Endodermal cell (in vitro differentiated cells): ENCODE measurements around the gene REEP5. TPM values are rescaled to one million over a fixed set of nuclear protein-coding genes. Genes with fewer than 3 reads are reported as not detected.
A peak's percentile ranks its signal among the peaks of the same experiment; 100 is the strongest.

ENCODE experiments used
- DNase-seq: peaks from one replicate; pipeline ENCODE4 v3.0.0-alpha.2; 2017
- H3K27ac ChIP-seq: 2 replicates; pipeline ENCODE4 v1.5.1; 2013; ENCODE audit warnings: mild to moderate bottlenecking, low read depth, low read length, moderate library complexity
- H3K27me3 ChIP-seq: 2 replicates; pipeline ENCODE4 v1.6.1; 2013; ENCODE audit warnings: mild to moderate bottlenecking, low read length, moderate library complexity; ENCODE audit not compliant: insufficient read depth, control insufficient read depth, poor library complexity, severe bottlenecking
- H3K36me3 ChIP-seq: 2 replicates; pipeline ENCODE4 v1.7.0; 2013; ENCODE audit warnings: mild to moderate bottlenecking, low read length, moderate library complexity; ENCODE audit not compliant: control insufficient read depth, insufficient read depth
- H3K4me1 ChIP-seq: one replicate; pipeline ENCODE4 v1.7.0; 2013; ENCODE audit warnings: low read length; ENCODE audit not compliant: control insufficient read depth, insufficient read depth
- H3K4me3 ChIP-seq: 2 replicates; pipeline ENCODE4 v1.5.1; 2013; ENCODE audit warnings: mild to moderate bottlenecking, low read length, moderate library complexity
- H3K9ac ChIP-seq: 2 replicates; pipeline ENCODE4 v1.6.1; 2013; ENCODE audit warnings: mild to moderate bottlenecking, low read length, moderate library complexity; ENCODE audit not compliant: poor library complexity, severe bottlenecking; ENCODE audit errors: extremely low read depth
- H3K9me3 ChIP-seq: 2 replicates; pipeline ENCODE4 v1.6.1; 2013; ENCODE audit warnings: mild to moderate bottlenecking, low read length, moderate library complexity; ENCODE audit not compliant: control insufficient read depth
- H3K27ac Mint-ChIP-seq: 2 replicates; pipeline ENCODE4 v1.8.0; 2020; ENCODE audit warnings: mixed read lengths
- H3K27me3 Mint-ChIP-seq: 2 replicates; pipeline ENCODE4 v1.8.0; 2021; ENCODE audit warnings: mild to moderate bottlenecking, mixed read lengths; ENCODE audit not compliant: insufficient read depth
- H3K36me3 Mint-ChIP-seq: 2 replicates; pipeline ENCODE4 v1.8.0; 2020; ENCODE audit warnings: low read depth, mixed read lengths
- H3K4me1 Mint-ChIP-seq: 2 replicates; pipeline ENCODE4 v1.8.0; 2020; ENCODE audit warnings: mixed read lengths
- H3K4me3 Mint-ChIP-seq: 2 replicates; pipeline ENCODE4 v1.8.0; 2020; ENCODE audit warnings: mild to moderate bottlenecking, moderate library complexity, mixed read lengths
- H3K9me3 Mint-ChIP-seq: 2 replicates; pipeline ENCODE4 v1.8.0; 2020; ENCODE audit warnings: mild to moderate bottlenecking, mixed read lengths
- WGBS, 2 experiments: methylation state at CpG; one replicate each; pipeline versions ENCODE4 v1.1.5 to v1.1.7; 2013; ENCODE audit warnings: missing lambda C conversion rate in 2 of 2, mixed read lengths in 1 of 2; ENCODE audit not compliant: insufficient coverage in 1 of 2, insufficient read length in 1 of 2; 5-methylcytosine and 5-hydroxymethylcytosine counted together
- total RNA-seq, 2 donors: library from RNA; stranded (reverse); fragmentation: NEBNext Ultra II Directional in 1 of 2; extraction: Animal tissue kit (Norgen Biotek cat#: 25700) in 1 of 2; gene quantifications; 2 replicates in 1 of 2; 3 replicates in 1 of 2; pipeline ENCODE4 v1.2.1, GENCODE V29; 2021
- TF ChIP-seq, protein P1 (sequence below): fragments of 200-600 bp; sonication (generic); conservative IDR thresholded peaks from 2 replicates; pipeline ENCODE4 v1.5.0; 2021; ENCODE audit warnings: antibody characterized with exemption, mild to moderate bottlenecking

Gene REEP5
- total RNA-seq, 2 donors from 2014 or later = 42.1 to 42.3 TPM

DNA sequence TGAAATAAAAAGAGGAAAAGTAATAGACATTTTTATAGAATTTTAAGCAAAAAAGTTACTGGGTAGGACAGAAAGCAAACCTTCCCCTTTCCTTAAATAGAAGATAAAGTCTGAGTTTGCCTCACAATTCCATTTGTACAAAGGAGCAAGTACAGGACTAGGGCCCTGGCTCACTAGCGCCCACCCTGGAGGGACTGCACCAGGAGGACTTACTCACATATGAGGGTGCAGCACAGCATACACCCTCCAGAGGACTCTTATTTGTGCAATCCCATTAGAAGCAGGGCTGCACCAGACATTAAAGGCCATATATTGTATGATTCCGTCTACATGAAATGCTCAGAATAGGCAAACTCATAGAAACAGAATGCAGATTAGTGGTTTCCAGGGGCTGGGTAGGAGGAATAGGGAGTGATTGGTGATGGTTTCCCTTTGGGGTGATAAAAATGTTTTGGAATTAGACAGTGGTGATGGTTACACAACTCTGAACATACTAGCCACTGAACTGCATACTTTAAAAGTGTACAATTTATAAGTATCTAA lies 4.5 kb downstream of the REEP5 start:
- H3K27ac ChIP-seq = no peak overlapping the region

DNA sequence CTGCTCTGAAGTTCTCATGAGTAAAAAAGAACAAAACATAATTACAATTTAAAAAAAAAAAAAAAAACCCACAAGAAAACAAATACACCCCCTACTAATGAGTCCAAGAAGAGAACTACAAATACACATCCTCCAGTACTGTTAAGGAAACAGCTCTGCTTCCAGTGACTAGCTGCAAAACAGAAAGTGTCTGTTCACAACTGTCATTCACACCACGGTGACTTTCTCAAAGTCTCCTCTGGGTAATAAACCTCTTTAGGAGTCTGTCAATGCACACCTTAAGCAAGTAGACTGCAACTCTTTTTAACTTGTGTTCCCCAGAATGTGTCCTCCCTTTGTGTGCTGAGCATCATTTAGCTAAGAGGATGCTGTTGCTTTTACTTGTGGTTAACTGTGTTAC lies 6.2 kb downstream of the REEP5 start:
- Mint-ChIP-seq H3K9me3 (no peaks in the 10 kb centered on the region), H3K27ac (no peak overlapping the region), H3K4me1 (peaks cover 22% of the 10 kb centered on the region), H3K4me3 (no peak overlapping the region), H3K27me3 (no peaks in the 10 kb centered on the region), H3K36me3 (peaks cover 48% of the 10 kb centered on the region)
- DNase-seq = no peak
- no peak overlapping the region for H3K4me3 ChIP-seq
- H3K9me3 ChIP-seq = no peaks in the 10 kb centered on the region
- H3K27ac ChIP-seq = no peak overlapping the region
- peaks cover 4% of the 10 kb centered on the region for H3K4me1 ChIP-seq
- H3K36me3 ChIP-seq = peaks cover 50% of the 10 kb centered on the region
- H3K9ac ChIP-seq = no peak overlapping the region
- WGBS, 2 experiments = 93% methylated on average over 1 of the region's 1 CpG; no CpG with 5 or more reads in 1 of the 2 experiments
- no peaks in the 10 kb centered on the region for H3K27me3 ChIP-seq
- TF ChIP-seq, protein P1, sequence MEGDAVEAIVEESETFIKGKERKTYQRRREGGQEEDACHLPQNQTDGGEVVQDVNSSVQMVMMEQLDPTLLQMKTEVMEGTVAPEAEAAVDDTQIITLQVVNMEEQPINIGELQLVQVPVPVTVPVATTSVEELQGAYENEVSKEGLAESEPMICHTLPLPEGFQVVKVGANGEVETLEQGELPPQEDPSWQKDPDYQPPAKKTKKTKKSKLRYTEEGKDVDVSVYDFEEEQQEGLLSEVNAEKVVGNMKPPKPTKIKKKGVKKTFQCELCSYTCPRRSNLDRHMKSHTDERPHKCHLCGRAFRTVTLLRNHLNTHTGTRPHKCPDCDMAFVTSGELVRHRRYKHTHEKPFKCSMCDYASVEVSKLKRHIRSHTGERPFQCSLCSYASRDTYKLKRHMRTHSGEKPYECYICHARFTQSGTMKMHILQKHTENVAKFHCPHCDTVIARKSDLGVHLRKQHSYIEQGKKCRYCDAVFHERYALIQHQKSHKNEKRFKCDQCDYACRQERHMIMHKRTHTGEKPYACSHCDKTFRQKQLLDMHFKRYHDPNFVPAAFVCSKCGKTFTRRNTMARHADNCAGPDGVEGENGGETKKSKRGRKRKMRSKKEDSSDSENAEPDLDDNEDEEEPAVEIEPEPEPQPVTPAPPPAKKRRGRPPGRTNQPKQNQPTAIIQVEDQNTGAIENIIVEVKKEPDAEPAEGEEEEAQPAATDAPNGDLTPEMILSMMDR = no peak

More for the DNA sequence above, 4.5 kb downstream of the REEP5 start:
- Histone ChIP-seq H3K9me3 (no peaks in the 10 kb centered on the region), H3K27me3 (peaks cover 3% of the 10 kb centered on the region), H3K36me3 (peaks cover 48% of the 10 kb centered on the region), H3K4me1 (peaks cover 6% of the 10 kb centered on the region), H3K4me3 (no peak overlapping the region), H3K9ac (no peak overlapping the region)
- TF ChIP-seq, protein P1 = peak; percentile 67
- peak; percentile 73 for DNase-seq
- 85 to 90% methylated on average over 2 of the region's 2 CpGs for WGBS, 2 experiments
- Mint-ChIP-seq H3K27ac (no peak overlapping the region), H3K27me3 (peaks cover 2% of the 10 kb centered on the region), H3K4me3 (no peak overlapping the region), H3K4me1 (peaks cover 21% of the 10 kb centered on the region), H3K9me3 (no peaks in the 10 kb centered on the region), H3K36me3 (peaks cover 48% of the 10 kb centered on the region)

DNA sequence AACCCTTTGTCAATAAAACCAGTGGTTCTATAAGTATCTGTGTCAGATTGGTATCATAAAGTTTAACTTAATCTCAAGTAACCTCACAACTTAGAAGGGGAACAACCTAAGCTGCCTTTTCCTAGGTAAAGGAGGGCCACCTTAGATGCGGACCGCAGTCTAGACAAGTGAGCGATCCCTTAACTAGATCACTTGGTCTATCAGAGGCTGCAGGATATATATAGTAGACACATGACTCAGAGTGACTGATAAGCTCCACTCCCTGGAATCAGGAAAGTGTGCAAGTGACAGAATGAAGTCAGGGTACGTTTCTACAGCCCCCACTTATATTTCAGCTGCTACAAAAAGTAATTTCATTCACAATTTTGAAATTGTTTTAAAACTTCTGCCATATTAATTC lies 7.4 kb downstream of the REEP5 start:
- no peaks in the 10 kb centered on the region for H3K9me3 Mint-ChIP-seq
- no peaks in the 10 kb centered on the region for H3K27me3 Mint-ChIP-seq
- no peak overlapping the region for H3K4me3 Mint-ChIP-seq
- Histone ChIP-seq H3K27me3 (no peaks in the 10 kb centered on the region), H3K9ac (no peak overlapping the region), H3K36me3 (peaks cover 45% of the 10 kb centered on the region), H3K4me3 (no peak overlapping the region), H3K27ac (no peak overlapping the region), H3K9me3 (no peaks in the 10 kb centered on the region), H3K4me1 (peaks cover 4% of the 10 kb centered on the region)
- WGBS, 2 experiments = 95 to 100% methylated on average over 1 to 4 of the region's 4 CpGs
- TF ChIP-seq, protein P1 = no peak
- H3K4me1 Mint-ChIP-seq = peaks cover 23% of the 10 kb centered on the region
- no peak for DNase-seq
- H3K27ac Mint-ChIP-seq = no peak overlapping the region
- H3K36me3 Mint-ChIP-seq = peaks cover 54% of the 10 kb centered on the region
